Left renal pelvis (tissue), 4 donors: ENCODE data around the gene SLC25A51. TPM values are rescaled to one million over a fixed set of nuclear protein-coding genes. Genes with fewer than 3 reads are reported as not detected.
"Not testable (repeated sequence)": the region's sequence is repeated elsewhere in the genome, so short reads cannot be mapped to it uniquely, and the experiment has no call there.

Experiments used
- DNase-seq, 4 donors: peaks; one replicate each; pipeline ENCODE4 v3.0.0-alpha.2; 2013; ENCODE audit warnings: low read depth in 4 of 4, low spot score in 3 of 4
- polyA plus RNA-seq, 4 donors: library from polyadenylated mRNA; unstranded; fragments of 120-200 nt; gene quantifications; one replicate each; pipeline ENCODE4 v1.2.1, GENCODE V29; 2013; ENCODE audit not compliant: insufficient read length in 4 of 4

SLC25A51 gene
- polyA plus RNA-seq, 4 donors, result 16.1 to 20.3 (median 16.8) TPM

- no peak for DNase-seq
Observed at GRCh38 chr9:37920471-37921167, 16.7 kb upstream of the SLC25A51 start.

- DNase-seq, result no peak
Observed at GRCh38 chr9:37919956-37920335, 16.0 kb upstream of the SLC25A51 start.

- DNase-seq, result no peak
Observed at GRCh38 chr9:37919246-37919955, 15.5 kb upstream of the SLC25A51 start.

GRCh38 chr9:37918665-37919170 is 14.8 kb upstream of the SLC25A51 start:
- DNase-seq, result no peak

- DNase-seq, result no peak
Observed at GRCh38 chr9:37917801-37918664, 14.1 kb upstream of the SLC25A51 start.

GRCh38 chr9:37917313-37917731 is 13.4 kb upstream of the SLC25A51 start:
- DNase-seq, result no peak

- no peak for DNase-seq
Observed at GRCh38 chr9:37916471-37917312, 12.8 kb upstream of the SLC25A51 start.

- no peak for DNase-seq
Observed at GRCh38 chr9:37915911-37916470, 12.1 kb upstream of the SLC25A51 start.

- DNase-seq, result no peak
Observed at GRCh38 chr9:37914701-37915358, 10.9 kb upstream of the SLC25A51 start.

GRCh38 chr9:37914154-37914551 is 10.2 kb upstream of the SLC25A51 start:
- no peak for DNase-seq

- DNase-seq, result peak; percentile 70 to 82 (median 73)
Observed at GRCh38 chr9:37913480-37914153, 9.7 kb upstream of the SLC25A51 start.

- no peak for DNase-seq
Observed at GRCh38 chr9:37911271-37911681, 7.3 kb upstream of the SLC25A51 start.

- no peak for DNase-seq
Observed at GRCh38 chr9:37910271-37910670, 6.3 kb upstream of the SLC25A51 start.

- not testable (repeated sequence) for DNase-seq
Observed at GRCh38 chr9:37909836-37910235, 5.9 kb upstream of the SLC25A51 start.

GRCh38 chr9:37909326-37909725 is 5.4 kb upstream of the SLC25A51 start:
- no peak for DNase-seq

GRCh38 chr9:37908698-37909186 is 4.8 kb upstream of the SLC25A51 start:
- DNase-seq, result no peak

- DNase-seq, result no peak
Observed at GRCh38 chr9:37908283-37908682, 4.4 kb upstream of the SLC25A51 start.
